Measurements from ENCODE around the gene MRTFB. TPM values are rescaled to one million over a fixed set of nuclear protein-coding genes. Genes with fewer than 3 reads are reported as not detected.
A peak's percentile ranks its signal among the peaks of the same experiment; 100 is the strongest.

The MRTFB gene
- total RNA-seq, 4 donors from 2014 or later, result 12.7 to 20.4 (median 14.8) TPM

GRCh38 chr16:14148016-14148415, 76.9 kb downstream of the MRTFB start:
- Histone ChIP-seq H3K4me1 (peaks cover 4 to 41% of the 10 kb centered on the region in 2 donors), H3K4me3 (no peak overlapping the region), H3K27me3 (no peaks in the 10 kb centered on the region), H3K27ac (no peak overlapping the region), H3K9me3 (no peaks in the 10 kb centered on the region), H3K36me3 (no peaks in the 10 kb centered on the region)
- DNase-seq (no peak), ATAC-seq (no peak)
- no peak for TF ChIP-seq CTCF (IDR thresholded peaks at IDR 0.05 in 4 of 5, conservative IDR thresholded peaks at IDR 0.05 in 1 of 5)
- TF ChIP-seq POLR2A (IDR thresholded peaks at IDR 0.05), result no peak
- in situ Hi-C loops (cut with MboI; ENCODE audit: low sequenced_read_pairs in 4 of 4) (no loop called here), intact Hi-C loops (cut with DNase I; ENCODE audit: low total_unique reads) (no loop called here)

- H3K36me3 ChIP-seq, result no peaks in the 10 kb centered on the region
- no peaks in the 10 kb centered on the region for H3K27me3 ChIP-seq
- peak overlapping the region in 1 of 4 donors; percentile 2 for H3K27ac ChIP-seq
- intact Hi-C loops (cut with DNase I; ENCODE audit: low total_unique reads), result no loop called here
- no peaks in the 10 kb centered on the region for H3K9me3 ChIP-seq
- in situ Hi-C loops (cut with MboI; ENCODE audit: low sequenced_read_pairs in 4 of 4), result no loop called here
- peak in 1 of 2 donors; percentile 73 for ATAC-seq
- H3K4me1 ChIP-seq, result peaks cover 4 to 42% of the 10 kb centered on the region in 2 donors
- no peak overlapping the region for H3K4me3 ChIP-seq
- peak in 1 of 2 donors; percentile 32 for DNase-seq
- TF ChIP-seq POLR2A (IDR thresholded peaks at IDR 0.05) (no peak), CTCF (IDR thresholded peaks at IDR 0.05 in 4 of 5, conservative IDR thresholded peaks at IDR 0.05 in 1 of 5) (no peak)
Measured at GRCh38 chr16:14148569-14148968, 77.5 kb downstream of the MRTFB start.

- in situ Hi-C loops (cut with MboI; ENCODE audit: low sequenced_read_pairs in 4 of 4) (no loop called here), intact Hi-C loops (cut with DNase I; ENCODE audit: low total_unique reads) (no loop called here)
- ATAC-seq, result no peak
- TF ChIP-seq POLR2A (IDR thresholded peaks at IDR 0.05), result no peak
- TF ChIP-seq CTCF (IDR thresholded peaks at IDR 0.05 in 4 of 5, conservative IDR thresholded peaks at IDR 0.05 in 1 of 5), result no peak
- H3K4me1 ChIP-seq, result peaks cover 2 to 36% of the 10 kb centered on the region in 2 donors
- no peaks in the 10 kb centered on the region for H3K36me3 ChIP-seq
- peak overlapping the region in 1 of 4 donors; percentile 23 for H3K27ac ChIP-seq
- no peak overlapping the region for H3K4me3 ChIP-seq
- no peaks in the 10 kb centered on the region for H3K27me3 ChIP-seq
- H3K9me3 ChIP-seq, result no peaks in the 10 kb centered on the region
- no peak for DNase-seq
Measured at GRCh38 chr16:14150796-14151195, 79.7 kb downstream of the MRTFB start.

GRCh38 chr16:14151256-14152030, 80.3 kb downstream of the MRTFB start:
- Histone ChIP-seq H3K36me3 (no peaks in the 10 kb centered on the region), H3K27ac (peak overlapping the region; percentile 1 to 25 (median 22)), H3K4me3 (no peak overlapping the region), H3K27me3 (no peaks in the 10 kb centered on the region), H3K4me1 (peaks cover 0 to 30% of the 10 kb centered on the region in 2 donors), H3K9me3 (no peaks in the 10 kb centered on the region)
- TF ChIP-seq POLR2A (IDR thresholded peaks at IDR 0.05) (no peak), CTCF (IDR thresholded peaks at IDR 0.05 in 4 of 5, conservative IDR thresholded peaks at IDR 0.05 in 1 of 5) (no peak)
- DNase-seq (peak in 1 of 2 donors; percentile 19), ATAC-seq (peak; percentile 61 to 67)
- intact Hi-C loops (cut with DNase I; ENCODE audit: low total_unique reads) (no loop called here), in situ Hi-C loops (cut with MboI; ENCODE audit: low sequenced_read_pairs in 4 of 4) (no loop called here)

Measured in gastrocnemius medialis (tissue), 4 donors.